OCI-LY1 (cell line): ENCODE results near the gene U2AF1L4.

ENCODE experiments used
- H2AFZ ChIP-seq: fragments of 200-600 bp; sonication (generic), shearing (Covaris generic); 2 replicates; pipeline ENCODE4 v1.6.0; 2014; ENCODE audit warnings: antibody characterized with exemption, mild to moderate bottlenecking, low read length
- H3F3A ChIP-seq: fragments of 200-600 bp; sonication (generic), shearing (Covaris generic); 2 replicates; pipeline ENCODE4 v1.6.0; 2014; ENCODE audit warnings: mild to moderate bottlenecking, antibody characterized with exemption, low read length, moderate library complexity; ENCODE audit not compliant: insufficient read depth
- H3K27ac ChIP-seq: fragments of 200-600 bp; sonication (generic); 2 replicates; pipeline ENCODE4 v1.5.1; 2014; ENCODE audit warnings: low read length, mixed run types, mild to moderate bottlenecking, low read depth; ENCODE audit not compliant: poor library complexity, severe bottlenecking
- H3K27me3 ChIP-seq: fragments of 200-600 bp; sonication (generic); 2 replicates; pipeline ENCODE4 v1.6.0; 2014; ENCODE audit warnings: antibody characterized with exemption, mild to moderate bottlenecking, low read length, moderate library complexity; ENCODE audit not compliant: insufficient read depth
- H3K36me3 ChIP-seq: fragments of 200-600 bp; sonication (generic); 2 replicates; pipeline ENCODE4 v1.6.1; 2014; ENCODE audit warnings: mild to moderate bottlenecking, antibody characterized with exemption, low read length, moderate library complexity, mixed read lengths; ENCODE audit not compliant: insufficient read depth
- H3K4me1 ChIP-seq: fragments of 200-600 bp; sonication (generic); 2 replicates; pipeline ENCODE4 v1.5.1; 2014; ENCODE audit warnings: mild to moderate bottlenecking, low read length, moderate library complexity; ENCODE audit not compliant: insufficient read depth, severe bottlenecking
- H3K4me2 ChIP-seq: fragments of 200-600 bp; sonication (generic), shearing (Covaris generic); 2 replicates; pipeline ENCODE4 v1.6.1; 2014; ENCODE audit warnings: low read length
- H3K4me3 ChIP-seq: fragments of 200-600 bp; sonication (generic); 2 replicates; pipeline ENCODE4 v1.5.1; 2014; ENCODE audit warnings: low read length, low read depth, mild to moderate bottlenecking, mixed read lengths; ENCODE audit not compliant: poor library complexity, severe bottlenecking
- H3K79me2 ChIP-seq: fragments of 200-600 bp; shearing (Covaris generic); 2 replicates; pipeline ENCODE4 v1.6.1; 2016; ENCODE audit warnings: mixed run types, low read length, mixed read lengths; ENCODE audit not compliant: insufficient read depth
- H3K9ac ChIP-seq: fragments of 200-600 bp; sonication (generic), shearing (Covaris generic); 2 replicates; pipeline ENCODE4 v1.6.1; 2014; ENCODE audit warnings: mild to moderate bottlenecking, low read length, mixed read lengths
- H3K9me2 ChIP-seq: fragments of 200-600 bp; sonication (generic), shearing (Covaris generic); 2 replicates; pipeline ENCODE4 v1.6.1; 2014; ENCODE audit warnings: low read depth, mild to moderate bottlenecking, low read length, mixed read lengths
- H3K9me3 ChIP-seq: fragments of 200-600 bp; shearing (Covaris generic); 2 replicates; pipeline ENCODE4 v1.6.1; 2014; ENCODE audit warnings: low read length, mixed read lengths
- H4K20me1 ChIP-seq: fragments of 200-600 bp; sonication (generic), shearing (Covaris generic); 2 replicates; pipeline ENCODE4 v1.6.0; 2016; ENCODE audit warnings: mild to moderate bottlenecking, low read length; ENCODE audit not compliant: insufficient read depth
- CTCF ChIP-seq: fragments of 200-600 bp; sonication (generic), shearing (Covaris generic); IDR thresholded peaks from 2 replicates; pipeline ENCODE4 v1.5.1; 2017; ENCODE audit warnings: mild to moderate bottlenecking, antibody characterized with exemption, low read length, moderate library complexity, mixed read lengths
- EZH2 ChIP-seq: fragments of 200-600 bp; sonication (generic), shearing (Covaris generic); IDR thresholded peaks from 2 replicates; pipeline ENCODE4 v1.8.0; 2017; ENCODE audit warnings: borderline replicate concordance, mixed run types, mild to moderate bottlenecking, antibody characterized with exemption, low read length, moderate library complexity, mixed read lengths

U2AF1L4 gene

GRCh38 chr19:35721374-35721773 lies 23.8 kb downstream of the U2AF1L4 start:
- Histone ChIP-seq H2AFZ (no peak overlapping the region), H3K79me2 (peaks cover 8% of the 10 kb centered on the region), H3F3A (no peaks in the 10 kb centered on the region), H4K20me1 (no peaks in the 10 kb centered on the region), H3K9me2 (no peaks in the 10 kb centered on the region), H3K4me3 (no peak overlapping the region), H3K27me3 (no peaks in the 10 kb centered on the region), H3K9ac (no peak overlapping the region), H3K4me1 (peaks cover 17% of the 10 kb centered on the region), H3K4me2 (no peak overlapping the region), H3K36me3 (peaks cover 64% of the 10 kb centered on the region), H3K9me3 (no peaks in the 10 kb centered on the region), H3K27ac (no peak overlapping the region)
- TF ChIP-seq CTCF (no peak), EZH2 (no peak)

DNA sequence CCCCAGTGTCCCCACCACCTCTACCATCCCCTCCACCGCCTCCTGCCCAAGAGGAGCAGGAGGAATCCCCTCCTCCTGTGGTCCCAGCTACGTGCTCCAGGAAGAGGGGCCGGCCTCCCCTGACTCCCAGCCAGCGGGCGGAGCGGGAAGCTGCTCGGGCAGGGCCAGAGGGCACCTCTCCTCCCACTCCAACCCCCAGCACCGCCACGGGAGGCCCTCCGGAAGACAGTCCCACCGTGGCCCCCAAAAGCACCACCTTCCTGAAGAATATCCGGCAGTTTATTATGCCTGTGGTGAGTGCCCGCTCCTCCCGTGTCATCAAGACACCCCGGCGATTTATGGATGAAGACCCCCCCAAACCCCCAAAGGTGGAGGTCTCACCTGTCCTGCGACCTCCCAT lies 24.6 kb downstream of the U2AF1L4 start:
- Histone ChIP-seq H3K4me1 (peaks cover 22% of the 10 kb centered on the region), H4K20me1 (no peaks in the 10 kb centered on the region), H3K4me3 (no peak overlapping the region), H3K36me3 (peaks cover 57% of the 10 kb centered on the region), H3K9ac (no peak overlapping the region), H3K9me3 (no peaks in the 10 kb centered on the region), H2AFZ (no peak overlapping the region), H3K4me2 (no peak overlapping the region), H3K27me3 (no peaks in the 10 kb centered on the region; the same call in 1 of the 2 replicates), H3K9me2 (no peaks in the 10 kb centered on the region), H3K79me2 (peaks cover 8% of the 10 kb centered on the region), H3K27ac (no peak overlapping the region), H3F3A (no peaks in the 10 kb centered on the region)
- TF ChIP-seq EZH2 (no peak), CTCF (no peak)

DNA sequence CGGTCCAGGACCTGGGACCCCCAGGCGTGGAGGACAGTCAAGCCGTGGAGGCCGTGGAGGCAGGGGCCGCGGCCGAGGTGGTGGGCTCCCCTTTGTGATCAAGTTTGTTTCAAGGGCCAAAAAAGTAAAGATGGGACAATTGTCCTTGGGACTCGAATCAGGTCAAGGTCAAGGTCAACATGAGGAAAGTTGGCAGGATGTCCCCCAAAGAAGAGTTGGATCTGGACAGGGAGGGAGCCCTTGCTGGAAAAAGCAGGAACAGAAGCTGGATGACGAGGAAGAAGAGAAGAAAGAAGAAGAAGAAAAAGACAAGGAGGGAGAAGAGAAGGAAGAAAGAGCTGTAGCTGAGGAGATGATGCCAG lies 25.1 kb downstream of the U2AF1L4 start:
- Histone ChIP-seq H3K9me2 (no peaks in the 10 kb centered on the region), H3K9ac (no peak overlapping the region), H3K27me3 (no peaks in the 10 kb centered on the region; the same call in 1 of the 2 replicates), H3K4me3 (no peak overlapping the region), H2AFZ (no peak overlapping the region), H3K9me3 (no peaks in the 10 kb centered on the region), H4K20me1 (no peaks in the 10 kb centered on the region), H3K27ac (no peak overlapping the region), H3K4me1 (peaks cover 22% of the 10 kb centered on the region), H3K36me3 (peaks cover 52% of the 10 kb centered on the region), H3K79me2 (peaks cover 8% of the 10 kb centered on the region), H3K4me2 (no peak overlapping the region), H3F3A (no peaks in the 10 kb centered on the region)
- no peak for TF ChIP-seq EZH2
- TF ChIP-seq CTCF = no peak
